Measurements from ENCODE around the gene SDHD.
A peak's percentile ranks its signal among the peaks of the same experiment; 100 is the strongest.
"Not testable (repeated sequence)": the region's sequence is repeated elsewhere in the genome, so short reads cannot be mapped to it uniquely, and the experiment has no call there.

The SDHD gene

GRCh38 chr11:112086422-112087191 lies at the start of gene SDHD, which contains the start of gene TIMM8B:
Gene SDHD (plus strand): TSS chr11:112086873. CDS start chr11:112086908, 35 bp downstream.
Gene TIMM8B (minus strand): TSS chr11:112086756. CDS start chr11:112086723, 33 bp downstream.
- peak; percentile 89 for DNase-seq

- DNase-seq: no peak
Observed at GRCh38 chr11:112037527-112037926, 49.1 kb upstream of the SDHD start.

GRCh38 chr11:112042161-112042960 lies 44.3 kb upstream of the SDHD start:
- no peak for DNase-seq

GRCh38 chr11:112042961-112043304 lies 43.7 kb upstream of the SDHD start:
- DNase-seq: no peak

- no peak for DNase-seq
Observed at GRCh38 chr11:112044961-112045360, 41.7 kb upstream of the SDHD start.

GRCh38 chr11:112046647-112047046 lies 40.0 kb upstream of the SDHD start:
- DNase-seq: not testable (repeated sequence)

- not testable (repeated sequence) for DNase-seq
Observed at GRCh38 chr11:112048256-112048655, 38.4 kb upstream of the SDHD start.

GRCh38 chr11:112049777-112050176 lies 36.9 kb upstream of the SDHD start:
- DNase-seq: no peak

- no peak for DNase-seq
Observed at GRCh38 chr11:112050721-112051120, 36.0 kb upstream of the SDHD start.

- DNase-seq: no peak
Observed at GRCh38 chr11:112051768-112052167, 34.9 kb upstream of the SDHD start.

GRCh38 chr11:112057170-112057569 lies 29.5 kb upstream of the SDHD start:
- no peak for DNase-seq

GRCh38 chr11:112058103-112058502 lies 28.6 kb upstream of the SDHD start:
- DNase-seq: no peak

GRCh38 chr11:112062923-112063322 lies 23.8 kb upstream of the SDHD start:
- no peak for DNase-seq

GRCh38 chr11:112073941-112074811 lies 12.5 kb upstream of the SDHD start, which contains the start of the genes NKAPD1 and PIH1D2:
Gene NKAPD1 (plus strand): TSS chr11:112074299. CDS start chr11:112075575, 1,276 bp downstream.
Gene PIH1D2 (minus strand): TSS chr11:112074017. CDS start chr11:112073174, 843 bp downstream.
- DNase-seq: peak; percentile 58

- no peak for DNase-seq
Observed at GRCh38 chr11:112082729-112083128, 3.9 kb upstream of the SDHD start.

GRCh38 chr11:112085822-112086421 lies 751 bp upstream of the SDHD start:
- no peak for DNase-seq

- no peak for DNase-seq
Observed at GRCh38 chr11:112087212-112087611, 539 bp downstream of the SDHD start.

- not testable (repeated sequence) for DNase-seq
Observed at GRCh38 chr11:112095302-112095701, 8.6 kb downstream of the SDHD start.

- no peak for DNase-seq
Observed at GRCh38 chr11:112096194-112096593, 9.5 kb downstream of the SDHD start.

- no peak for DNase-seq
Observed at GRCh38 chr11:112097734-112098528, 11.3 kb downstream of the SDHD start.

GRCh38 chr11:112100462-112100861 lies 13.8 kb downstream of the SDHD start:
- no peak for DNase-seq

- no peak for DNase-seq
Observed at GRCh38 chr11:112103446-112103845, 16.8 kb downstream of the SDHD start.

Measured in NCI-H1048 (cell line).